SK-N-SH (cell line): ENCODE measurements around the gene CPZ. TPM values are rescaled to one million over a fixed set of nuclear protein-coding genes. Genes with fewer than 3 reads are reported as not detected.

Experiments used
- CTCF ChIA-PET: fragments of 300-600, 350-600 bp; formaldehyde crosslinking; extraction: SDS; loops from one replicate; lab custom pipeline; 2021; lab: Yijun Ruan, JAX
- POLR2A ChIA-PET: fragments of 350-600 bp; sonication (Branson Sonifier 250); formaldehyde crosslinking; extraction: SDS; loops from one replicate; lab custom pipeline; 2020; ENCODE audit warnings: antibody characterized with exemption, inconsistent platforms; lab: Yijun Ruan, JAX
- DNase-seq: peaks from one replicate; pipeline ENCODE4 v3.0.0; 2012
- H2AFZ ChIP-seq: fragments of 200-600 bp; sonication (generic); 2 replicates; pipeline ENCODE4 v1.8.1; 2016; ENCODE audit warnings: antibody characterized with exemption, mild to moderate bottlenecking, low read depth
- H3F3A ChIP-seq: fragments of 200-600 bp; sonication (generic); replicated peaks from 2 replicates; pipeline ENCODE3; 2016; ENCODE audit warnings: antibody characterized with exemption, mild to moderate bottlenecking; ENCODE audit not compliant: insufficient read depth
- H3K27ac ChIP-seq, 2 experiments: fragments of 200-500 bp in 1 of 2; fragments of 200-600 bp in 1 of 2; sonication (Bioruptor generic) in 1 of 2; sonication (generic), shearing (Covaris generic) in 1 of 2; 2 replicates each; pipeline versions ENCODE4 v1.5.1 to v1.6.1; 2014 to 2016; ENCODE audit warnings: low read depth in 2 of 2, inconsistent platforms in 1 of 2, low read length in 1 of 2, mild to moderate bottlenecking in 1 of 2, mixed read lengths in 1 of 2
- H3K27me3 ChIP-seq: fragments of 200-600 bp; sonication (generic), shearing (Covaris generic); 2 replicates; pipeline ENCODE4 v1.6.1; 2016; ENCODE audit warnings: mixed run types; ENCODE audit not compliant: insufficient read depth
- H3K36me3 ChIP-seq, 2 experiments: fragments of 200-500 bp in 1 of 2; fragments of 200-600 bp in 1 of 2; sonication (Bioruptor generic) in 1 of 2; sonication (generic) in 1 of 2; replicated peaks in 1 of 2; 2 replicates each; pipeline versions ENCODE3 to v1.5.1; 2014 to 2016; ENCODE audit warnings: low read length in 1 of 2, mild to moderate bottlenecking in 1 of 2; ENCODE audit not compliant: insufficient read depth in 2 of 2, control insufficient read depth in 1 of 2
- H3K4me1 ChIP-seq, 2 experiments: fragments of 200-500 bp in 1 of 2; fragments of 200-600 bp in 1 of 2; sonication (Bioruptor generic) in 1 of 2; sonication (generic), shearing (Covaris generic) in 1 of 2; 2 replicates each; pipeline versions ENCODE4 v1.5.1 to v1.6.1; 2014 to 2016; ENCODE audit warnings: low read depth in 1 of 2, low read length in 1 of 2, mixed run types in 1 of 2; ENCODE audit not compliant: insufficient read depth in 2 of 2, control insufficient read depth in 1 of 2
- H3K4me2 ChIP-seq: fragments of 200-600 bp; sonication (generic), shearing (Covaris generic); 2 replicates; pipeline ENCODE4 v1.6.1; 2017; ENCODE audit warnings: mixed run types
- H3K4me3 ChIP-seq, 2 experiments: fragments of 200-500 bp in 1 of 2; fragments of 200-600 bp in 1 of 2; sonication (Bioruptor generic) in 1 of 2; sonication (generic), shearing (Covaris generic) in 1 of 2; 2 replicates each; pipeline versions ENCODE4 v1.5.1 to v1.8.1; 2014 to 2016; ENCODE audit warnings: low read depth in 2 of 2, inconsistent platforms in 1 of 2, low read length in 1 of 2, mild to moderate bottlenecking in 1 of 2, mixed read lengths in 1 of 2, moderate library complexity in 1 of 2
- H3K79me2 ChIP-seq: fragments of 200-600 bp; sonication (generic); 2 replicates; pipeline ENCODE4 v1.8.1; 2017; ENCODE audit warnings: mild to moderate bottlenecking; ENCODE audit not compliant: insufficient read depth
- H3K9ac ChIP-seq: fragments of 200-600 bp; sonication (generic); 2 replicates; pipeline ENCODE4 v1.6.1; 2017; ENCODE audit warnings: mixed run types
- H3K9me2 ChIP-seq: fragments of 200-600 bp; sonication (generic); 2 replicates; pipeline ENCODE4 v1.6.1; 2017; ENCODE audit warnings: mixed run types
- H3K9me3 ChIP-seq: fragments of 200-600 bp; sonication (generic); 2 replicates; pipeline ENCODE4 v1.6.1; 2017; ENCODE audit warnings: mixed run types, mild to moderate bottlenecking, moderate library complexity
- H4K20me1 ChIP-seq: fragments of 200-600 bp; sonication (generic); 2 replicates; pipeline ENCODE4 v1.6.1; 2017; ENCODE audit warnings: mild to moderate bottlenecking, mixed run types; ENCODE audit not compliant: insufficient read depth
- CHD2 ChIP-seq: fragments of 150-350 bp; IDR thresholded peaks from 2 replicates; pipeline ENCODE4 v1.6.1; 2018; ENCODE audit warnings: low read length; ENCODE audit not compliant: partially characterized antibody
- ELF1 ChIP-seq: IDR thresholded peaks from 2 replicates; pipeline ENCODE4 v1.4.0; 2012
- EP300 ChIP-seq, 2 experiments: IDR thresholded peaks; 2 replicates each; pipeline versions ENCODE4 v1.4.0 to v1.6.1; 2012; ENCODE audit warnings: borderline replicate concordance in 1 of 2, low read depth in 1 of 2, low read length in 1 of 2
- EZH2phosphoT487 ChIP-seq: fragments of 200-600 bp; sonication (generic); IDR thresholded peaks from 2 replicates; pipeline ENCODE4 v1.6.1; 2017; ENCODE audit warnings: low read depth, mixed run types, mild to moderate bottlenecking, antibody characterized with exemption, moderate library complexity, borderline replicate concordance
- FOXM1 ChIP-seq: IDR thresholded peaks from 2 replicates; pipeline ENCODE4 v1.4.0; 2012; ENCODE audit warnings: low read depth, mild to moderate bottlenecking
- GABPA ChIP-seq: IDR thresholded peaks from 2 replicates; pipeline ENCODE4 v1.4.0; 2012; ENCODE audit warnings: low read depth, mild to moderate bottlenecking
- JUND ChIP-seq: IDR thresholded peaks from 2 replicates; pipeline ENCODE4 v1.4.0; 2012
- MEF2A ChIP-seq: IDR thresholded peaks from 2 replicates; pipeline ENCODE4 v1.4.0; 2012; ENCODE audit warnings: low read depth, borderline replicate concordance
- MXI1 ChIP-seq: IDR thresholded peaks from 2 replicates; pipeline ENCODE4 v1.6.1; 2012; ENCODE audit warnings: mild to moderate bottlenecking, low read depth, low read length, improper control_type of control experiment
- NFIC ChIP-seq: IDR thresholded peaks from 2 replicates; pipeline ENCODE4 v1.4.0; 2012; ENCODE audit warnings: borderline replicate concordance
- RCOR1 ChIP-seq: fragments of 150-350 bp; IDR thresholded peaks from 2 replicates; pipeline ENCODE4 v1.6.1; 2017; ENCODE audit warnings: antibody characterized with exemption, low read length
- RFX5 ChIP-seq: IDR thresholded peaks from 2 replicates; pipeline ENCODE4 v1.6.1; 2012; ENCODE audit warnings: mild to moderate bottlenecking, improper control_type of control experiment, low read length
- SIN3A ChIP-seq: IDR thresholded peaks from 2 replicates; pipeline ENCODE4 v1.6.1; 2012; ENCODE audit warnings: low read depth, mild to moderate bottlenecking, low read length, moderate library complexity, borderline replicate concordance
- SMC3 ChIP-seq: IDR thresholded peaks from 2 replicates; pipeline ENCODE4 v1.6.1; 2012; ENCODE audit warnings: low read depth, low read length, improper control_type of control experiment
- TAF1 ChIP-seq: IDR thresholded peaks from 2 replicates; pipeline ENCODE4 v1.6.1; 2012; ENCODE audit warnings: low read depth, mild to moderate bottlenecking, low read length, moderate library complexity, borderline replicate concordance
- TCF12 ChIP-seq: IDR thresholded peaks from 2 replicates; pipeline ENCODE4 v1.4.0; 2012
- YY1 ChIP-seq: IDR thresholded peaks from 2 replicates; pipeline ENCODE4 v1.4.0; 2012; ENCODE audit warnings: low read depth, mild to moderate bottlenecking
- WGBS: methylation state at CpG from one replicate; pipeline ENCODE4 v1.1.6; 2017; ENCODE audit warnings: low lambda C conversion rate; 5-methylcytosine and 5-hydroxymethylcytosine counted together
- polyA plus RNA-seq, 3 experiments: library from polyadenylated mRNA; depleted of rRNA; stranded (reverse); fragments of >200 nt; gene quantifications; 2 replicates each; pipeline ENCODE4 v1.2.3, GENCODE V29; 2012
- TF ChIP-seq, protein P1 (sequence below): fragments of 200-600 bp; sonication (generic); IDR thresholded peaks from 2 replicates; pipeline ENCODE4 v1.6.1; 2017; ENCODE audit warnings: antibody characterized with exemption, mild to moderate bottlenecking, moderate library complexity
- TF ChIP-seq, protein P2 (sequence below): IDR thresholded peaks from 2 replicates; pipeline ENCODE4 v1.4.0; 2012; ENCODE audit warnings: low read depth, borderline replicate concordance
- TF ChIP-seq, protein P3 (sequence below): fragments of 150-350 bp; IDR thresholded peaks from 2 replicates; pipeline ENCODE4 v1.6.1; 2016; ENCODE audit warnings: mild to moderate bottlenecking, low read depth, low read length

Gene CPZ
- polyA plus RNA-seq, 1 of the 3 experiments (the other 2 are of a cell fraction): not detected

DNA sequence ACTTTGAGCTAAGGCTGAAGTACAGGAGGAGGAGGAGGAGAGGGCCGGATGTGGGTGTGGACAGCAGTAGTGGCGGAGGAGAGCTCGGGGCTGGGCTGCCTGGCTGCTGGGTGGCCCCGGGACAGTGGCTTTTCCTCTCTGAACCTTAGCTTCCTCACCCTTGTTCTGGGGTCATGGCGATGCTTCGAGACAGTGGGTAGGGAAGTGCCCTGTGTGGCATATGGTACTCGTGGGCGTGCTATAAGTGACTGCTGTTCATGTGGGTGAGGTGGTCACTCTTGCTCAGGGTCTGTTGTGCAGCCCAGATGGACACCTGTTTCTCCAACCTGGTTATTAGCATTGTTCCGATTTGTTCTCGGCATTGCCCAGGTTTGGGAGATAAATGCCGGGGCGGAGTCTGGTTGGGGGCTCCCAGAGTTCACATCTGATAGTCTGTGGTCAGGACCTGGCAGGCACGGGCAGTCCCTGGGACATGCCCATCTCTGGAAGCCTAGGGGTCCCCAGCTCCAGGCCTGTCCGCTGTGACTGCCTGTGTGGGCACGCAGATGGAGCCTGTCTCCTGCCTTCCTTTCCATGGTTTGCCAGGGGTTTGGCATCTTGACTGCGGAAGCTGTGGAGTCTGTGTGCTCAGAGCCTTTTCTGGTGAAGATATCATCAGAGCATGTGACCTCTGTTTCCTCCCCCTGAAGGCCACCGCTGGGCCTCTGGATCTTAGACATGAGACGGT is 4.9 kb upstream of the CPZ start:
- Histone ChIP-seq H4K20me1 (no peaks in the 10 kb centered on the region), H3K9ac (no peak overlapping the region), H3K9me2 (no peaks in the 10 kb centered on the region), H3K36me3 (no peaks in the 10 kb centered on the region), H3K27me3 (no peaks in the 10 kb centered on the region; the same call in 1 of the 2 replicates), H3K27ac (no peak overlapping the region), H3K4me1 (peaks cover 0 to 13% of the 10 kb centered on the region in 2 experiments; a peak in 1 of 4 replicates), H3K4me2 (no peak overlapping the region), H2AFZ (no peak overlapping the region)
- WGBS: 42% methylated on average over 10 of the region's 18 CpGs
- DNase-seq: peak; percentile 32
- CTCF ChIA-PET: interaction anchor here (0.6 to 3.4 kb wide), 6 partner anchors 10 to 339 kb away, joined by 3 to 12 read pairs (median 4); no protein-coding TSS in a partner anchor
- POLR2A ChIA-PET: no interaction called here
- TF ChIP-seq GABPA (no peak), MEF2A (no peak)
- TF ChIP-seq, protein P1, sequence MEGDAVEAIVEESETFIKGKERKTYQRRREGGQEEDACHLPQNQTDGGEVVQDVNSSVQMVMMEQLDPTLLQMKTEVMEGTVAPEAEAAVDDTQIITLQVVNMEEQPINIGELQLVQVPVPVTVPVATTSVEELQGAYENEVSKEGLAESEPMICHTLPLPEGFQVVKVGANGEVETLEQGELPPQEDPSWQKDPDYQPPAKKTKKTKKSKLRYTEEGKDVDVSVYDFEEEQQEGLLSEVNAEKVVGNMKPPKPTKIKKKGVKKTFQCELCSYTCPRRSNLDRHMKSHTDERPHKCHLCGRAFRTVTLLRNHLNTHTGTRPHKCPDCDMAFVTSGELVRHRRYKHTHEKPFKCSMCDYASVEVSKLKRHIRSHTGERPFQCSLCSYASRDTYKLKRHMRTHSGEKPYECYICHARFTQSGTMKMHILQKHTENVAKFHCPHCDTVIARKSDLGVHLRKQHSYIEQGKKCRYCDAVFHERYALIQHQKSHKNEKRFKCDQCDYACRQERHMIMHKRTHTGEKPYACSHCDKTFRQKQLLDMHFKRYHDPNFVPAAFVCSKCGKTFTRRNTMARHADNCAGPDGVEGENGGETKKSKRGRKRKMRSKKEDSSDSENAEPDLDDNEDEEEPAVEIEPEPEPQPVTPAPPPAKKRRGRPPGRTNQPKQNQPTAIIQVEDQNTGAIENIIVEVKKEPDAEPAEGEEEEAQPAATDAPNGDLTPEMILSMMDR: no peak
- TF ChIP-seq, all 33 proteins: peak for 0
- H3K4me3 ChIP-seq: no peak overlapping the region
- H3F3A ChIP-seq: no peaks in the 10 kb centered on the region
- no peaks in the 10 kb centered on the region for H3K9me3 ChIP-seq
- no peaks in the 10 kb centered on the region for H3K79me2 ChIP-seq

DNA sequence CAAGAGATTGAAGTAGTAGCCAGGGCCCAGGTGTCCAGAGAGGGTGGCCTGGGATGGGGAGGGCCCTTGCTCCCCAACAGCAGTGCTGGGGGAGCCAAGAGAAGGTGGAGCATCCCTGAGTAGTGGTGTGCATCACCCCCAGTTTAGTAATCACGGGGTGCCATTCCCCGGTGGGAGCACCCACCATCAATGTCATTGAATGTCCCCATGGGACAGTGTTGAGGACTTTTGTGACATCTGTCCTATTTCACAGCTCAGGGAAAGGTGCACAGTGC is 4.4 kb upstream of the CPZ start:
- Histone ChIP-seq H3K27me3 (no peaks in the 10 kb centered on the region; the same call in 1 of the 2 replicates), H3K4me1 (peaks cover 0 to 13% of the 10 kb centered on the region in 2 experiments; a peak in 1 of 4 replicates)
- CTCF ChIA-PET: interaction anchor here (1.1 to 3.4 kb wide), 3 partner anchors 9 to 19 kb away, joined by 3 to 12 read pairs (median 5); no protein-coding TSS in a partner anchor

More for the DNA sequence above, 4.4 kb upstream of the CPZ start:
- no peak overlapping the region for H3K9ac ChIP-seq
- H3K9me3 ChIP-seq: no peaks in the 10 kb centered on the region
- 58% methylated on average over 2 of the region's 2 CpGs for WGBS
- H3K9me2 ChIP-seq: no peaks in the 10 kb centered on the region
- no peaks in the 10 kb centered on the region for H3K79me2 ChIP-seq
- no peak overlapping the region for H3K4me2 ChIP-seq
- H4K20me1 ChIP-seq: no peaks in the 10 kb centered on the region
- TF ChIP-seq TAF1 (no peak), SIN3A (no peak), MXI1 (no peak), RCOR1 (no peak), EP300 (IDR thresholded peaks at IDR 0.05; ENCODE audit: borderline replicate concordance in 1 of 2, low read depth in 1 of 2, low read length in 1 of 2) (no peak), FOXM1 (no peak), SMC3 (no peak), NFIC (no peak), GABPA (no peak), RFX5 (no peak), TCF12 (no peak), YY1 (no peak), EZH2phosphoT487 (no peak), ELF1 (no peak), JUND (no peak), CHD2 (no peak)
- TF ChIP-seq, protein P1: no peak
- TF ChIP-seq, protein P2, sequence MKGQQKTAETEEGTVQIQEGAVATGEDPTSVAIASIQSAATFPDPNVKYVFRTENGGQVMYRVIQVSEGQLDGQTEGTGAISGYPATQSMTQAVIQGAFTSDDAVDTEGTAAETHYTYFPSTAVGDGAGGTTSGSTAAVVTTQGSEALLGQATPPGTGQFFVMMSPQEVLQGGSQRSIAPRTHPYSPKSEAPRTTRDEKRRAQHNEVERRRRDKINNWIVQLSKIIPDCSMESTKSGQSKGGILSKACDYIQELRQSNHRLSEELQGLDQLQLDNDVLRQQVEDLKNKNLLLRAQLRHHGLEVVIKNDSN: no peak
- TF ChIP-seq, protein P3, sequence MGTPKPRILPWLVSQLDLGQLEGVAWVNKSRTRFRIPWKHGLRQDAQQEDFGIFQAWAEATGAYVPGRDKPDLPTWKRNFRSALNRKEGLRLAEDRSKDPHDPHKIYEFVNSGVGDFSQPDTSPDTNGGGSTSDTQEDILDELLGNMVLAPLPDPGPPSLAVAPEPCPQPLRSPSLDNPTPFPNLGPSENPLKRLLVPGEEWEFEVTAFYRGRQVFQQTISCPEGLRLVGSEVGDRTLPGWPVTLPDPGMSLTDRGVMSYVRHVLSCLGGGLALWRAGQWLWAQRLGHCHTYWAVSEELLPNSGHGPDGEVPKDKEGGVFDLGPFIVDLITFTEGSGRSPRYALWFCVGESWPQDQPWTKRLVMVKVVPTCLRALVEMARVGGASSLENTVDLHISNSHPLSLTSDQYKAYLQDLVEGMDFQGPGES: no peak
- TF ChIP-seq, all 33 proteins: peak for 0
- Histone ChIP-seq H3K36me3 (no peaks in the 10 kb centered on the region), H3F3A (no peaks in the 10 kb centered on the region), H2AFZ (no peak overlapping the region), H3K27ac (no peak overlapping the region), H3K4me3 (no peak overlapping the region)
- POLR2A ChIA-PET: no interaction called here
- no peak for DNase-seq
